ENCODE data around the gene SETD7.
A peak's percentile ranks its signal among the peaks of the same experiment; 100 is the strongest.

SETD7 gene

GRCh38 chr4:139523076-139523475 is 32.9 kb downstream of the SETD7 start:
- no peak for DNase-seq (ENCODE audit: insufficient read length)
- TF ChIP-seq TAF1 (IDR thresholded peaks at IDR 0.05; ENCODE audit: borderline replicate concordance, low read depth, low read length), result no peak
- no peak for TF ChIP-seq POLR2AphosphoS5 (IDR thresholded peaks at IDR 0.05; ENCODE audit: low read depth, low read length)
- TF ChIP-seq POLR2A (IDR thresholded peaks at IDR 0.05; ENCODE audit: low read depth, low read length), result no peak
- no peak for FAIRE-seq

- DNase-seq (ENCODE audit: insufficient read length), result no peak
- TF ChIP-seq POLR2A (IDR thresholded peaks at IDR 0.05; ENCODE audit: low read depth, low read length) (no peak), POLR2AphosphoS5 (IDR thresholded peaks at IDR 0.05; ENCODE audit: low read depth, low read length) (no peak), TAF1 (IDR thresholded peaks at IDR 0.05; ENCODE audit: borderline replicate concordance, low read depth, low read length) (no peak)
- FAIRE-seq, result no peak
Observed at GRCh38 chr4:139522457-139522856, 33.6 kb downstream of the SETD7 start.

- TF ChIP-seq POLR2A (IDR thresholded peaks at IDR 0.05; ENCODE audit: low read depth, low read length) (no peak), POLR2AphosphoS5 (IDR thresholded peaks at IDR 0.05; ENCODE audit: low read depth, low read length) (no peak), TAF1 (IDR thresholded peaks at IDR 0.05; ENCODE audit: borderline replicate concordance, low read depth, low read length) (no peak)
- DNase-seq (ENCODE audit: insufficient read length), result no peak
- peak; percentile 24 for FAIRE-seq
Observed at GRCh38 chr4:139521754-139522401, 34.1 kb downstream of the SETD7 start.

- FAIRE-seq (no peak), DNase-seq (ENCODE audit: insufficient read length) (no peak)
- no peak for TF ChIP-seq TAF1 (IDR thresholded peaks at IDR 0.05; ENCODE audit: borderline replicate concordance, low read depth, low read length)
- no peak for TF ChIP-seq POLR2AphosphoS5 (IDR thresholded peaks at IDR 0.05; ENCODE audit: low read depth, low read length)
Observed at GRCh38 chr4:139515531-139515958, 40.5 kb downstream of the SETD7 start.

GRCh38 chr4:139514382-139515059 is 41.5 kb downstream of the SETD7 start:
- FAIRE-seq (no peak), DNase-seq (ENCODE audit: insufficient read length) (no peak)
- TF ChIP-seq TAF1 (IDR thresholded peaks at IDR 0.05; ENCODE audit: borderline replicate concordance, low read depth, low read length) (no peak), POLR2A (IDR thresholded peaks at IDR 0.05; ENCODE audit: low read depth, low read length) (no peak), POLR2AphosphoS5 (IDR thresholded peaks at IDR 0.05; ENCODE audit: low read depth, low read length) (no peak)

GRCh38 chr4:139511320-139511719 is 44.7 kb downstream of the SETD7 start:
- DNase-seq (ENCODE audit: insufficient read length) (no peak), FAIRE-seq (no peak)
- TF ChIP-seq TAF1 (IDR thresholded peaks at IDR 0.05; ENCODE audit: borderline replicate concordance, low read depth, low read length) (no peak), POLR2A (IDR thresholded peaks at IDR 0.05; ENCODE audit: low read depth, low read length) (no peak), POLR2AphosphoS5 (IDR thresholded peaks at IDR 0.05; ENCODE audit: low read depth, low read length) (no peak)

GRCh38 chr4:139509727-139510410 is 46.1 kb downstream of the SETD7 start:
- no peak for FAIRE-seq
- DNase-seq (ENCODE audit: insufficient read length), result no peak
- TF ChIP-seq POLR2A (IDR thresholded peaks at IDR 0.05; ENCODE audit: low read depth, low read length), result no peak
- no peak for TF ChIP-seq TAF1 (IDR thresholded peaks at IDR 0.05; ENCODE audit: borderline replicate concordance, low read depth, low read length)
- TF ChIP-seq POLR2AphosphoS5 (IDR thresholded peaks at IDR 0.05; ENCODE audit: low read depth, low read length), result no peak

GRCh38 chr4:139508581-139509237 is 47.3 kb downstream of the SETD7 start:
- FAIRE-seq, result no peak
- TF ChIP-seq POLR2A (IDR thresholded peaks at IDR 0.05; ENCODE audit: low read depth, low read length), result no peak
- no peak for TF ChIP-seq POLR2AphosphoS5 (IDR thresholded peaks at IDR 0.05; ENCODE audit: low read depth, low read length)
- TF ChIP-seq TAF1 (IDR thresholded peaks at IDR 0.05; ENCODE audit: borderline replicate concordance, low read depth, low read length), result no peak
- no peak for DNase-seq (ENCODE audit: insufficient read length)

- FAIRE-seq, result no peak
- DNase-seq (ENCODE audit: insufficient read length), result no peak
- TF ChIP-seq POLR2AphosphoS5 (IDR thresholded peaks at IDR 0.05; ENCODE audit: low read depth, low read length) (no peak), POLR2A (IDR thresholded peaks at IDR 0.05; ENCODE audit: low read depth, low read length) (no peak), TAF1 (IDR thresholded peaks at IDR 0.05; ENCODE audit: borderline replicate concordance, low read depth, low read length) (no peak)
Observed at GRCh38 chr4:139506774-139507173, 49.2 kb downstream of the SETD7 start.

- FAIRE-seq (no peak), DNase-seq (ENCODE audit: insufficient read length) (no peak)
- TF ChIP-seq TAF1 (IDR thresholded peaks at IDR 0.05; ENCODE audit: borderline replicate concordance, low read depth, low read length) (no peak), POLR2AphosphoS5 (IDR thresholded peaks at IDR 0.05; ENCODE audit: low read depth, low read length) (no peak), POLR2A (IDR thresholded peaks at IDR 0.05; ENCODE audit: low read depth, low read length) (no peak)
Observed at GRCh38 chr4:139503622-139504166, 52.3 kb downstream of the SETD7 start.
